Activated T-cell treated with anti-CD3 and anti-CD28 coated beads for 48 hours (primary cell): ENCODE measurements around the gene CAVIN3.
A peak's percentile ranks its signal among the peaks of the same experiment; 100 is the strongest.
"Not testable (repeated sequence)": the region's sequence is repeated elsewhere in the genome, so short reads cannot be mapped to it uniquely, and the experiment has no call there.

Experiments
- DNase-seq: peaks from one replicate; pipeline ENCODE4 v3.0.0-alpha.2; 2020; ENCODE audit warnings: low read depth

CAVIN3 gene

DNA sequence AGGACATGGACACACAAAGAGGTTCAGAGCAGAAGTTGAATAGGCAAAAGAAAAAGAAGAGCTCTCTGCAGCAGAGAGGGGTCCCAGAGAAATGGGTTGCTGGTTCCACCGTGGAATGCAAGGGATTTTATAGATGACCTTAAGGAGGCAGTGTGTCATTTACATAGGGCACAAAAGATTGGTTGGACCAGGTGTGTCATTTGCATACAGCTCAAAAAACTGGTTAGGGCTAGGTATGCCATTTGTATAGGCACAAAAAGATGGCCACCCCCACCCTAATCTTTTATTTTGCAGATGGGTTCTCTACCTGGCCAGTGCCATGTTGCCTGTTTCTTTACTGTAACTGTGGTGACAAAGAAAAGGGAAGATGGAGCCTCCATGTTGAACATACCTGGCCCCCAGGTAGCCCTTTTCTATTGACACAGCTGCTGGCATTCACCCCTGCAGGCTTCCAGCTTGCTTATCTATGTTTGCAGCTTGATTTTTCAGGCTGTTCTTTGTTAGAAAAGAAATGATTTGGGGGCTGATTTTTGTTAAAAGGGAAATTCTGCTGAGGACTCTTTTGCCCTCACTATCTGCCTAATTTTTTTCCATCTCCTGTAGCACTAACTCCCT is 3.1 kb upstream of the CAVIN3 start:
- DNase-seq, result no peak

- DNase-seq, result no peak
These were observed 1.7 kb upstream of the CAVIN3 start for GRCh38 chr11:6321961-6322362.

DNA sequence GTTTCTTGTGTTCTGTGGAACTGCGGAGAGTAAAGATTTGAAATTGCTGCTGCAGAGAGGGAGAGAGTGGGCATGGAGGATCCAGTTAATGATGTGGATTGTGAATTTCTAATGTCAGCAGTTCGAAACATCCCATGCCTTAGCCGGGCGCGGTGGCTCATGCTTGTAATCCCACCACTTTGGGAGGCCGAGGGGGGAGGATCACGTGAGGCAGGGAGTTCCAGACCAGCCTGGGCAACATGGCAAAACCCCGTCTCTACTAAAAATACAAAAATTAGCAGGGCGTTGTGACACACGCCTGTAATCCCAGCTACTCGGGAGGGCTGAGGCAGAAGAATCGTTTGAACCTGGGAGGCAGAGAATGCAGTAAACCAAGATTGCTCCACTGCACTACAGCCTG is 1.1 kb upstream of the CAVIN3 start:
- no peak for DNase-seq

DNA sequence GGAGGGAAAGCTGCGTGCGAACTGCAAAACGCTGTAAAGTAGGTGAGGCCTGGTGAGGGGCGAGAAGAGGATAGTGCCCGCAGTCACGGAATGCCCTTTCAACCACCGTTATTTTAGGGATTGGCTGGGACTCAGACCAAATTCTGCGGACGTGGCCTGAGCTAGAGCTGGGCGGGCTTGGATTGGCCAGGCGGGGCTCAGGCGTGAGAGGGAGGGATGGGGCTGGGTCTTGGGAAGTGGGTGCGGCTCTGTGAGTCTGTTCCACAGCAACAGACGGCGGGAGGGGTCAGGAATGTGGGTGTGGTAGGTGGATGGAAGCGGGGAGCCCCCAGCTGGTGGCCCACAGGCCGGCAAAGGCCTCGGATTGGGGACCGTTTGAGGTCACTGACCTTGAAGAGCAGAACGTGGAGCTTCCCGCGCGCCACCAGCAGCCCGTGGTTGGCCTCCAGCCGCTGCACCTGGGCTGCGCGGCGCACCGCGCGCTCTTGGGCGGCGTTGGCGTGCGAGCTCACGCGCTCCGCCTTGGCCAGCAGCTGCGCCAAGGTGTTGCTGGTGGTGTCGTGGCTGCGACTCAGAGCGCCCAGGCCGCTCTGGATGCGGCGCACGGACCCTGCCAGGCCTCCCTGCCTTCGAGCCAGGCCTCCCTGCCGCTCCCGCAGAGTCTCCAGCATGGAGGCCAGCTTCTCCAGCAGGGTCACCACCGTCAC is 444 bp downstream of the CAVIN3 start:
- peak; percentile 55 for DNase-seq

- DNase-seq, result no peak
These were observed 1.1 kb downstream of the CAVIN3 start for GRCh38 chr11:6319001-6319703.

- DNase-seq, result no peak
These were observed 2.1 kb downstream of the CAVIN3 start for GRCh38 chr11:6318204-6318603.

DNA sequence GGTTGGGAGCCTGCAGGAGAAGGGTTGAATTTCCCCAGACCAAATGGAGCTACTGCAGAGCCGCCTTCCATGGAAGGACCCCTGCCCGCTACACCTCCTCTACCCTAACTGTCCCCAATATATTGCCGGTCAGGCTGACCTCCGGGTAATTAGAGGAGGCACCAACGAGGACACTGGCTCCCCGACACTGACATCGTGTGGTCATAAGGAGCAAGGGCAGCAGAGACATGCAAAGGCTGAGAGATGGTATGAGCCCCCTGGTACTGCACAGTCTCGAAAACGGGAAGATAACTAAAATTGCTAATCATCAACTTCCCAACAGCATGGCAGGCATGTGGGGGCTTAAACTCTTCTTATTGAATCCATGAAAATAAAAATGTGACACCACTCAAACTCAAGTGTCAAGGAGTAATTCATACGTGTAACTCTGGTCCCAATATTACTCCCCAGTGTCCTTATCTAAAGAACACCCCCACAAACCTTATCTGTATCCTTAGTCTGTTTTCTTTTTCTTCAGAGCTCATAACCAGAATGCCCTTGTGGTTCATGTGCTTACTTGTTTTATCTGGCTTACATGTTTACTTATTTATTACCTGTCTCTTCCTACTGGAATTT is 4.4 kb downstream of the CAVIN3 start:
- DNase-seq, result peak; percentile 25

GRCh38 chr11:6312106-6312505 is 8.2 kb downstream of the CAVIN3 start:
- DNase-seq, result no peak

DNA sequence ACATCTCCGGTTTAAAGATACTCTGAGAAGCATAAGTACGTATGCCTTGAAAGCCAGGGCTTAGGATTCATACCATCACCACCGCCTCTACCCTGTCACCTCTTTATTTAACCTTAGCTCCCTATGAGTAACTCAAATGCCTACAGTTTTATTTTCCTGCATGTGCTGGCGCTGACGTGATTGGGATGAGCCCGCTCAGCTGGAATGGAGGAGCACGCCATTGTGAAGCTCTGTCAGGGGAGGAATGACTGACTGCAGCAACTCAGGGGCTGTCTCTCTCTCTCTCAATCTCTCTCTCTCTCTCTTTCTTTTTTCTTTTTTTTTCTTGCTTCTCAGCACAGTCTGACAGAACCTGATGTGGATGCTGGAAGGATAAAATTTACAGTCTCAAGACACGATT is 12.4 kb downstream of the CAVIN3 start:
- no peak for DNase-seq

DNA sequence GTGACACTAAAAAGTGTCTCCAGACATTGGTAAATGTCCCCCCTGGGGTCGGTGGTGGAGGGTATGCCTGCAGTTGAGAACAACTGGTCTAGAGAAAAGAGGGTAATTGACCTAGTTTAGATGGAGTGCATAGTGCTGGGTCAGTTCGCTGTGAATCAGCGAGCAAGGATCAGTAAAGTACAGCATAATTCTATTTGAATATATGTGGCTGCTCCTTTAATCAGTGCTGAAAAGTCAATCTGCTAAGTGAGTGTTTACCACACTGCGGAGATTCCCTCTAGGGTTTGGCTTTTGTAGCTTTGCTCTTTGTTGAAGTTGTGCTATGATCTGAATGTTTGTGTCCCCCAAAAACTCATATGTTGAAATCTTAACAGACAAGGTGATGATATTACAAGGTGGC is 15.0 kb downstream of the CAVIN3 start:
- no peak for DNase-seq

GRCh38 chr11:6303661-6304060 is 16.6 kb downstream of the CAVIN3 start:
- DNase-seq, result no peak

- DNase-seq, result no peak
These were observed 19.2 kb downstream of the CAVIN3 start for GRCh38 chr11:6301096-6301495.

GRCh38 chr11:6300325-6300724 is 20.0 kb downstream of the CAVIN3 start:
- DNase-seq, result no peak

- no peak for DNase-seq
These were observed 21.7 kb downstream of the CAVIN3 start for GRCh38 chr11:6298605-6299004.

- DNase-seq, result no peak
These were observed 22.5 kb downstream of the CAVIN3 start for GRCh38 chr11:6297831-6298230.

DNA sequence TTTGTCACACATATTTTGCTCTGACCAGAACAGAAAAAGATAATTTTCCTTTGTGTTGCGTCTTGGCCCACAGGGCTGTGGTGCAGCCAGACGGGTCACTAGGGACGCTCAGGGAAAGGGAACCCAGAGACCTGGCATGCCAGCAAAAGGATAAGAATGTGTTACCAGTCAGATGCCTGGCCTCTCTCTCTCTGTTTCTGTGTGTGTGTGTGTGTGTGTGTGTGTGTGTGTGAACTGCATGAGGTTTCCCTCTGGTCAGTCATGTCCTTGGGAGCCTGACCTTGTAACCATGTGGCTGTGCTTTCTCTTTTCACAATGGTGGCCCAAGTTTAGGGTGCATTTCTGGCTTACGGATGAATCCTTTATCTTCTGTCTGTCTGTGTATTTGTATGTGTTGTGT is 35.3 kb downstream of the CAVIN3 start:
- no peak for DNase-seq

GRCh38 chr11:6284250-6284649 is 36.1 kb downstream of the CAVIN3 start:
- DNase-seq, result no peak

DNA sequence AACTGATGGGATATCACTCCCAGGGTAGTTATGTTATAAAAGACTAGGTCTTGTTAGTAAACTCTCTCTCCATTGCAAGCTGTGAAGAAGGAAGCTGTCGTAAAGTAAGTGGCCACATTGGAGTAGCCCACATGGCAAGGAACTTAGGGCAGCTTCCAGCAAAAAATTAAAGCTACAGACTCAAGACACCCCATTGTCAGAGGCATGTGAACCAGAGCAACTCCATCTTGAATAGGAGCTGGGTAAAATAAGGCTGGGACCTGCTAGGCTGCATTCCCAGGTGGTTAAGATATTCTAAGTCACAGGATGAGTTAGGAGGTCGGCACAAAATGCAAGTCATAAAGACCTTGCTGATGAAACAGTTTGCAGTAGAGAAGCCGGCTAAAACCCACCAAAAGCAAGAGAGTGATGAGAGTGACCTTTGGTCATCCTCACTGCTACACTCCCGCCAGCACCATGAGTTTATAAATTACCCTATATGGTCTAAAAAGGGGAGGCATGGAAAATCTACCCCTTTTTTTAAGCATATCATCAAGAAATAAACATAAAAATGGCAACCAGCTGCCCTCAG is 36.8 kb downstream of the CAVIN3 start:
- DNase-seq, result no peak

DNA sequence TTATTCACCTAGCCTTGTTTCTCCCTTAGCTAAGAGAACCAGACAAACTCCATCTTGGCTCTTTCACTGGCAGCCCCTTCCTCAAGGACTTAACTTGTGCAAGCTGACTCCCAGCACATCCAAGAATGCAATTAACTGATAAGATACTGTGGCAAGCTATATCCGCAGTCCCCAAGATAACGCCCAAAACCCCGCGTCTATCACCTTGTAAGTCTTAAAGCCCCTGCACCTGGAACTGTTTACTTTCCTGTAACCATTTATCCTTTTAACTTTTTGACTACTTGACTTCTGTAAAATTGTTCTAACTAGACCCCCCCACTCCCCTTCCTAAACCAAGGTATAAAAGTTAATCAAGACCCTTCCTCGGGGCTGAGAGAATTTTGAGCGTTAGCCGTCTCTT is 39.5 kb downstream of the CAVIN3 start:
- not testable (repeated sequence) for DNase-seq

- no peak for DNase-seq
These were observed 47.1 kb downstream of the CAVIN3 start for GRCh38 chr11:6273188-6273587.

DNA sequence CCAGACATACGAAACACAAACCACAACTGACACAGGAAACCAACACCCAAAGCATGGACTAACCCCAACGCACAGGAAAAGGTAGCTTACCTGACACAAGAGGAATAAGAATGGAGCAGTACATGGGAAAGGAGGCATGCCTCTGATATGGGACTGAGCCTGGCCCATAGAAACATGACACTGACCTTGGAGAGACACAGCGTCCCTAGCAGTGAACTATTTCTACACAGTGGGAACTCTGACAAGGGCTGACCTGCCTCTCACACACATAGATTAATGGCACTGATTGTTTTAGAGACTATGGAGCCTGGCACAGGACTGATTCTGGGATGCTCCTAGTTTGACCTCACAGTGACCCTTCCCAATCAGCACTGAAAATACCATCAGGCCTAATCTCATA is 48.7 kb downstream of the CAVIN3 start:
- DNase-seq, result no peak

- DNase-seq, result no peak
These were observed 49.6 kb downstream of the CAVIN3 start for GRCh38 chr11:6270584-6271246.
